Effector memory CD4-positive, alpha-beta T cell (primary cell): ENCODE measurements around the gene FGFR4.

Source experiments
- DNase-seq, 3 donors: peaks; one replicate each; pipeline ENCODE4 v3.0.0-alpha.2; 2020
- H3K27ac ChIP-seq: 2 replicates; pipeline ENCODE4 v1.7.0; 2013; ENCODE audit warnings: mild to moderate bottlenecking, low read length, moderate library complexity; ENCODE audit not compliant: insufficient read depth, poor library complexity, severe bottlenecking
- H3K27me3 ChIP-seq: replicated peaks from 2 replicates; pipeline ENCODE4 v1.7.0; 2013; ENCODE audit warnings: mild to moderate bottlenecking, low read length; ENCODE audit not compliant: insufficient read depth, control insufficient read depth, poor library complexity, severe bottlenecking
- H3K36me3 ChIP-seq: 2 replicates; pipeline ENCODE4 v1.7.0; 2013; ENCODE audit warnings: mild to moderate bottlenecking, low read length, moderate library complexity; ENCODE audit not compliant: control insufficient read depth, insufficient read depth
- H3K4me1 ChIP-seq: 2 replicates; pipeline ENCODE4 v1.7.0; 2013; ENCODE audit warnings: low read length, mild to moderate bottlenecking; ENCODE audit not compliant: control insufficient read depth, insufficient read depth, poor library complexity, severe bottlenecking
- H3K4me3 ChIP-seq: 2 replicates; pipeline ENCODE4 v1.7.0; 2013; ENCODE audit warnings: low read length, low read depth, mild to moderate bottlenecking; ENCODE audit not compliant: insufficient read depth, poor library complexity, severe bottlenecking
- H3K9me3 ChIP-seq: 2 replicates; pipeline ENCODE4 v1.7.0; 2013; ENCODE audit warnings: mild to moderate bottlenecking, low read length, moderate library complexity; ENCODE audit not compliant: control insufficient read depth

FGFR4 gene

DNA sequence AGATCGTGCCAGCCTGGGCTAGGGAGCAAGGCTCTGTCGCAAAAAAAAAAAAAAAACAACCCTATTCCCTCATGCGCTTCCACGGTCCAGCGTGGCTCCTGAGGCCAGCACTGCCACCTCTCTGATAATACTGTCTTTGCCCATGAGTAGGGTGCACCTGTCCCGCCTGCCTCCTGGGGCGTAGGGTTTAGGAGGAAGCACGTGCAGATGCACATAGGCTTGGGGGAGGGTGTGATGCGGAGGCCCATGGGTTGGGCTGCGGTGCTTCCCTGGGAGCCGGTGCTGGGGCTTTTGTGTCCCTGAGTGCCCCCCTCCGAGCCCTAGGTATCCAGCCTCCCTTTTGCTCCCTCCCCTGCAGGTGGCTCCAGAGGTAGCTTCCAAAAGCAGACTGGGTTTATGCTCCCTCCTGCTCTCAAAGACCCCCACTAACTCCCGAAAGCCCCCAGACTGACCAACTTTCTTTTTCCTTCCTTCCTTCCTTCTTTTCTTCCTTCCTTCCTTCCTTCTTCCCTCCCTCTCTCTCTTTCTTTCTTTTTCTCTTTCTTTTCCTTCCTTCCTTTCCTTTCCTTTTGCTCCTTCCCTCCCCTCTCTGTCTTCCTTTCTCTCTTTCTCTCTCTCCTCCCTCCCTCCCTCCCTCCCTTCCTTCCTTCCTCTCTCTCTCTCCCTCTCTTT, 12.8 kb downstream of the FGFR4 start:
- Histone ChIP-seq H3K36me3 (no peaks in the 10 kb centered on the region), H3K9me3 (no peaks in the 10 kb centered on the region), H3K27me3 (no peaks in the 10 kb centered on the region), H3K27ac (no peak overlapping the region), H3K4me1 (no peaks in the 10 kb centered on the region), H3K4me3 (no peak overlapping the region)
- no peak for DNase-seq

DNA sequence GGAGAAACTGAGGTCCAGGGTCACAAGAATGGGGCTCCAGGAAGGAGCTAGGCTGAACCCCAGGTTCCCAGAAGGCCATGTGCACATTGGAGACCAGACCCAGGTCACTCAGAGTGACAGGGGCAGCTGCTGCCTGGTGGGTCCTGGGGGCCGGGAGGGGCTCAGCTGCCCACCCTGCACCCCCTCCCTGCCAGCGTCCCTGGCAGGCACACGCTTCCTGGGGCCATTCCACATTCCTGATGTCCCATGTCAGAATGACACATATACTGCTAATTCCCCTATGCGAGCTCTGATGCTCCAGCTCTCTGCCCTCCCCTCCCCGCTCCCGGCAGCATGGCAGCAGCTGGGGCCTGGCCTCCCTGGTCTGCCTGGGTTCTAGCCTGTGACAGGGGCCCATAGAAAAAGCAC, 14.0 kb downstream of the FGFR4 start:
- Histone ChIP-seq H3K4me3 (no peak overlapping the region), H3K36me3 (no peaks in the 10 kb centered on the region), H3K9me3 (no peaks in the 10 kb centered on the region), H3K27me3 (no peaks in the 10 kb centered on the region), H3K27ac (no peak overlapping the region), H3K4me1 (no peaks in the 10 kb centered on the region)
- no peak for DNase-seq

- DNase-seq = no peak
- Histone ChIP-seq H3K4me3 (no peak overlapping the region), H3K9me3 (no peaks in the 10 kb centered on the region), H3K4me1 (no peaks in the 10 kb centered on the region), H3K27me3 (no peaks in the 10 kb centered on the region), H3K27ac (no peak overlapping the region), H3K36me3 (no peaks in the 10 kb centered on the region)
Measured at GRCh38 chr5:177103523-177104253, 17.0 kb downstream of the FGFR4 start.

GRCh38 chr5:177105691-177106476, 19.2 kb downstream of the FGFR4 start:
- H3K36me3 ChIP-seq = no peaks in the 10 kb centered on the region
- H3K27me3 ChIP-seq = no peaks in the 10 kb centered on the region
- H3K4me1 ChIP-seq = no peaks in the 10 kb centered on the region
- no peak overlapping the region for H3K4me3 ChIP-seq
- H3K9me3 ChIP-seq = no peaks in the 10 kb centered on the region
- DNase-seq = no peak
- no peak overlapping the region for H3K27ac ChIP-seq

GRCh38 chr5:177107159-177107558, 20.4 kb downstream of the FGFR4 start:
- no peaks in the 10 kb centered on the region for H3K27me3 ChIP-seq
- no peak for DNase-seq
- no peaks in the 10 kb centered on the region for H3K9me3 ChIP-seq
- H3K4me3 ChIP-seq = no peak overlapping the region
- H3K4me1 ChIP-seq = no peaks in the 10 kb centered on the region
- no peaks in the 10 kb centered on the region for H3K36me3 ChIP-seq
- no peak overlapping the region for H3K27ac ChIP-seq

DNA sequence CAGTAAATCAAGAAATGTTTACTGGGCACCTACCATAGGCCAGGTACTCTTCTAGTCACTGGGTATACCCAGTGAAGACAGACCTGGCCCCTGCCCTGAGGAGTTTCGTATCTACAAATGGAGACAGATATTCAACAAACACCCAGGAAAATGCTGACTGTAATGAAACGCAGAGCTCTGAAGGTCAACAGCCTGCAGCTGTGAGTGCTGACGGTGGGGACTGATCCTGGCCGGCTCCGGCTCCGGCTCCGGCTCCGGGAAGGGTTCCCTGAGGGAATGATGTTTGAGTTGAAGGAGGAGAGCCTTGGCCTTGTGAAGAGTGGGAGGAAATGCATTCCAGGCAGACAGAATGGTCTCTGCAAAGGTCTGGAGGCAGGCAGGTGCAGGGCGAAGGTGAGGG, 23.1 kb downstream of the FGFR4 start:
- DNase-seq = no peak
- peaks cover 6% of the 10 kb centered on the region for H3K4me1 ChIP-seq
- H3K27ac ChIP-seq = no peak overlapping the region
- H3K36me3 ChIP-seq = no peaks in the 10 kb centered on the region
- no peaks in the 10 kb centered on the region for H3K27me3 ChIP-seq
- H3K4me3 ChIP-seq = no peak overlapping the region
- H3K9me3 ChIP-seq = no peaks in the 10 kb centered on the region

- peak; percentile 25 to 39 (median 29) for DNase-seq
- Histone ChIP-seq H3K9me3 (no peaks in the 10 kb centered on the region), H3K4me1 (peaks cover 12% of the 10 kb centered on the region), H3K36me3 (no peaks in the 10 kb centered on the region), H3K27me3 (no peaks in the 10 kb centered on the region), H3K27ac (no peak overlapping the region), H3K4me3 (no peak overlapping the region)
Measured at GRCh38 chr5:177111720-177112394, 25.1 kb downstream of the FGFR4 start.

DNA sequence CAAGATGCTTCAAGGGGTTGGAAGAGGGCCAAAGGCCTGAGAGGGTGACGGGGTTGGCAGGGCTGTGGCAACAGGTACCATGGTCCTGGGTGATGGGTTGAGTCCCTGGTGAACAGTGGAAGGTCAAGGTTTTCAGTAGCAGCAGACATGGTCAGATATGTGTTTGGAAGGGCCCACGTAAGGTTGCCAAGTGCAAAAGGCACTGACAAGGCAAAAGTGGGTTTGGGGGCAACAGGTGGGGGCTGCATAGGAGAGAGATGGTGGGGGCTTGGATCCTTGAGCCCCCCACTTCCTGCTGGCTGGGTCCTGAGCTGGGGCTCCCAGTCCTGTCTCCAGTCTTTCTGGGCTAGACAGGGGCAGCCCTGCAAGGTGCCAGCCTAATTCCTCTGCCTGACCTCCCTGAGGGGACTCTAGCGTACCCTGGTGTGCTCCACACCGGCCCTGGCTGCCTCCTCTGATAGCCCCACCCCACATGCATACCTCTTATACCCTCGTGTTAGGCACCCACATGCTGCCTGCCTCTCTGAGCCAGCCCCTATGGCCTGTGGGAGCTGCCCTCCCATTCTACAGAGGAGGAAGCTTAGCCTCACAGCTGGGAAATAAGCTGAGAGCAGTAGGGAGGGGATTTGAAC, 26.0 kb downstream of the FGFR4 start:
- no peak for DNase-seq
- Histone ChIP-seq H3K4me3 (no peak overlapping the region), H3K27me3 (no peaks in the 10 kb centered on the region), H3K36me3 (no peaks in the 10 kb centered on the region), H3K9me3 (no peaks in the 10 kb centered on the region), H3K4me1 (peaks cover 17% of the 10 kb centered on the region), H3K27ac (no peak overlapping the region)

GRCh38 chr5:177113566-177114424, 27.1 kb downstream of the FGFR4 start:
- no peaks in the 10 kb centered on the region for H3K36me3 ChIP-seq
- no peaks in the 10 kb centered on the region for H3K27me3 ChIP-seq
- peaks cover 17% of the 10 kb centered on the region for H3K4me1 ChIP-seq
- H3K9me3 ChIP-seq = no peaks in the 10 kb centered on the region
- H3K4me3 ChIP-seq = no peak overlapping the region
- H3K27ac ChIP-seq = no peak overlapping the region
- peak; percentile 55 to 64 (median 58) for DNase-seq
